HG02870 (cell line): ENCODE results near the gene ERAS.
"Not testable (repeated sequence)": the region's sequence is repeated elsewhere in the genome, so short reads cannot be mapped to it uniquely, and the experiment has no call there.

Experiments
- ATAC-seq: cut with Tn5 transposase; IDR thresholded peaks from one replicate; pipeline ENCODE4 v1.9.1; 2021; ENCODE audit warnings: mild to moderate bottlenecking, moderate library complexity; ENCODE audit not compliant: unreplicated experiment

ERAS gene

DNA sequence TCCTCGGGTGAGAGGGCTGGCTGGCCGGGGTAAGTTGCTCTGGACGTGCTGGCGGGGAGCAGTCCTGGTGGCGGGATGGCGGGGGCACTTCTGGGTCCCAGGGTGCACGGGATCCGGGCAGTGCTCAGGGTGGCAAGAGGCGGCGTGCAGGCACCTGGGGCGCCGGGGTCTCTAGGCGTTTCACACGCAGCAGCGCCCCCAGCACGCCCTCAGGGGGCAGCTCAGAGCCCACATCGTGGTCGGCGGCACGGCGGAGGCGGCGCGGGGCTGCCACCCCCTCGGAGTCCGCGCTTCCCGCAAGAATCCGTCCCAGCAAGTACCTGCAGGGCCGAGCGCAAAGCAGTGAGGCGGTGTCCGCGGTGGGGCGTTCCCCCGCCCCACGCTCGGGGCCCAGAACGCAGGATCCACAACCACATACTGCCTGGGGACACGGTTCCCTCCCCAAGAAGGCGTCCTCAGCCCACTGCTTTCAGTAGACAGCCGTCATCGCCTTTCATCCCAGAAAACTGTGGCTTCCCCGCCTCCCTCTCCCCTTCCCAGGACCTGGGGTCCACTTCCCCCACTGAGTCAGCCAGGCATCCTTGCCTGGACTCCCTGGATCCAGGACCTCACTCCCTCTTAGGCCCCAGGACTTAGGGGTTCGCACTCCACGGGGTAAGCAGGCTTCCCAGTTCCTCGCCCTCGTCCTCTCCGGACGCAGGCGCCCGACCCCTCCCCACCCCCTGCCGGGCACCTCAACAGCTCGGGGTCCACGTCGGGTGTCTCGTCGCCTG is 5.0 kb downstream of the ERAS start:
- no peak for ATAC-seq

GRCh38 chrX:48831909-48832291 is 5.6 kb downstream of the ERAS start:
- ATAC-seq, result no peak

DNA sequence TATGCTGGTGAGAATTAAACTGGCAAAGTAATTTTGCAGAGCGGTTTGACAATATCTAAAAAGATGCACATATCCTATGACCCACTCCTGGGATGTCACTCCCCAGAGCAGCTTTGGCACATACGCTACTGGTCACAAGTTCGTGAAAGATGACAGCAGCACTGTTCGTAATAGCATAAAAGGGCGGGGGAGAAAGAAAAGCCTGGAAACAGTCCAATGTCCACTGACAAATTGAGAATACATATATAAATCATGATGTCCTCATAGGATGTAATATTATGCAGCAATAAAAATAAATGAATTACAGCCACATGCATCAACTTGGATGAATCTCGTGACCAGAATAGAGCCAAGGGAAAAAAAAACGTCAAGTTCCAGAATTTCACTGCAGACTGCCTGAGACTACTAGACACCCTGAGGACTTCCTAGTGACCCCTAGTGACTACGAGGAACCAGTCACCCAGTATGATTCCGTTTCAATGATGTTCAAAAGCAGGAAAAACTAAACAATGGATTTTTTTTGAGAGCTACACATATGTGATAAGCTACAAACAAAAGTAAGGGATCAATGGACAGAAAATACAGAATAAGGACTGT is 7.3 kb downstream of the ERAS start:
- no peak for ATAC-seq

DNA sequence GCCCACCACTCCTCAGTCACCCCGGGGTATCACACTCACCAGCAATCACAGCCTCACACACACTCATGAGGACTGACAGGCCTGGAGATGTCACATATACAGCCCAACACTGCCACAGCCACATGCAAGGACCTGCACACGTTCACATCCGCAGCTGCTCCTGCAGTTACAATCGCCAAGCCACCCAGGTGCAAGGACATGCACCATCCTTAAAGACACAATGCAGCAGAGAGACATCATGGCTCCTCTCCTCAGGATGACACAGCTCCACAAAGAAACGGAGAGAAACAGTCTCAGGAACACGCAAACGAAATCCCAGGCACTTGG is 8.0 kb downstream of the ERAS start:
- ATAC-seq, result no peak

- ATAC-seq, result no peak
Observed at GRCh38 chrX:48835524-48836329, 9.4 kb downstream of the ERAS start, which contains the start of gene PCSK1N. Gene PCSK1N (minus strand): TSS chrX:48835610. CDS start chrX:48835532, 78 bp downstream.

DNA sequence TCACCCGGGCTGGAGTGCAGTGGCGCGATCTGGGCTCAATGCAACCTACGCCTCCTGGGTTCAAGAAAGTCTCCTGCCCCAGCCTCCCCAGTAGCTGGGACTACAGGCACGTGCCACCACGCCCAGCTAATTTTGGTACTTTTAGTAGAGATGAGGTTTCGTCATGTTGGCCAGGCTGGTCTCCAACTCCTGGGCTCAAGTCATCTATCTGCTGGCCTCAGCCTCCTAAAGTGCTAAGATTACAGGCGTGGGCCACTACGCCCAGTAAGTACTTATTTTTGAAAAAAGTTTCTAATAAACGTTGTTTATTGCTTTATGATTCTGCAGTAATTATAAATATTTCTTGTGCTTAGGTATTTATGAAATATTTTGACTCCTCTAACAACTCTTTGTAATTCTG is 13.4 kb downstream of the ERAS start:
- ATAC-seq, result no peak

DNA sequence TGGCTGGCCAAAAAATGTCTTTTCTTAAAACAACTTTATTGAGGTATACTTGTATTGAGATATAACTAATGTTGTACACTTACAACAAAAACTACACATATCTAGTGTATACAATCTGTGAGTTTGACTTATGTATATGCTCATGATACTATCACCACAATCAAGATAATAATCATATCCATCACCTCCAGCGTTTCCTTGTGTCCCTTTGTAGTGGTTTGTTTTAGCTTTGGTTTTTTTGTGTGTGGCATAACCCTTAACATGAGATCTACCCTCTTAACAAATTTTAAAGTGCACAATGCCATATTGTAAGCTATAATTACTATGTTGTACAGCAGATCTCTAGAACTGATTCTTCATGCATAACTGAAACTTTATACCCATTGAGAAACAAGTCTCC is 22.5 kb downstream of the ERAS start:
- no peak for ATAC-seq

- no peak for ATAC-seq
Observed at GRCh38 chrX:48852857-48853256, 26.5 kb downstream of the ERAS start.

DNA sequence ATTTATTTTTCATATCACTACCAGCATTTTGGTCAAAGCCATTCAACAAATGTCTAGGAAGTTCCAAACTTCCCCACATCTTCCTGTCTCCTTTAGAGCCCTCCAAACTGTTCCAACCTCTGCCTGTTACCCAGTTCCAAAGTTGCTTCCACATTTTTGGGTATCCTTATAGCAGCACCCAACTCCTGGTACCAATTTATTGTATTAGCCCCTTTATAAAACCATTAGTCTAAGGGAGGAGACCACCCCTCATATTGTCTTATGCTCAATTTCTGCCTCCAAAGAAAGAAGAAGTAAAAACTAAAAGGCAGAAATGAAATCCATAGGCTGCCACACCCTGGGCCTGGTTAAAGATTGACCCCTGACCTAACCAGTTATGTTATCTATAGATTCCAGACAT is 27.2 kb downstream of the ERAS start:
- not testable (repeated sequence) for ATAC-seq

GRCh38 chrX:48854121-48854804 is 27.9 kb downstream of the ERAS start:
- not testable (repeated sequence) for ATAC-seq

DNA sequence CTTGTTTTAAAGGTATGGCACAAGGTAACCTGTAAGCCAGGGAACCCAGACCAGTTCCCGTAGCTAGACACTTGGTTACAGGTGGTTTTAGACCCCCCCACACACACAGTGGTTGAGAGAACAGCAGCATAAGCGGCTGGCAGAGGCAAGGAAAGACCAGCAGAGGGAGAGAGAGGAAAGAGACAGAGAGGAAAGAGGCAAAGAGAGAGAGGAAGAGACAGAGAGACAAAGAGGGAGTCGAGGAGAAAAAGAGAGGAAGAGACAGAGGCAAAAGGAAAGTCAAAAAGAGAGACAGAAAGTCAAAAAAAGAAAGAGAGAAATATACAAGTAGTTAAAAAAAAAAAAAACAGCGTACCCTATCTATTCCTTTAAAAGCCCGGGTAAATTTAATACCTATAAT is 28.6 kb downstream of the ERAS start:
- ATAC-seq, result no peak

DNA sequence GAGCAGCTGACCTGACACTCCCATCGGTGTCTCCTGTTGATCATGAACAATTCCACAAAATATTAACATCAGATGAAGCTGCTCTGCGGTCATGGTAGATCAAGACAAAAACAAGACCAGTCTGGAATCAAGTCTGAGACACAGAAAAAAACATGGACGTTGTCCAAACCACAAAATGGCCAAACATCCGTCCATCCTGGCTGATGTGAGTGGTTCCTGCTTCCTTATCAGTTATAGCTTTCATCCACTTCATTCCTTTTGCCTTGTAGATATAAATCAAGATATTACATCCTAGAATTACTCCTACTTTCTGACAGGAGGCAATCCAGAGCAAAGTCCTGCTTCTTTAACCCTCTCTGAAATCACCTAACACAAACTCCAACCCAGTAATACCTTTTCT is 37.9 kb downstream of the ERAS start:
- ATAC-seq, result no peak

DNA sequence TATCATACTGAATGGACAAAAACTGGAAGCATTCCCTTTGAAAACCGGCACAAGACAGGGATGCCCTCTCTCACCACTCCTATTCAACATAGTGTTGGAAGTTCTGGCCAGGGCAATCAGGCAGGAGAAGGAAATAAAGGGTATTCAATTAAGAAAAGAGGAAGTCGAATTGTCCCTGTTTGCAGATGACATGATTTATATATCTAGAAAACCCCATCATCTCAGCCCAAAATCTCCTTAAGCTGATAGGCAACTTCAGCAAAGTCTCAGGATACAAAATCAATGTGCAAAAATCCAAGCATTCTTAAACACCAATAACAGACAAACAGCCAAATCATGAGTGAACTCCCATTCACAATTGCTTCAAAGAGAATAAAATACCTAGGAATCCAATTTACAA is 45.7 kb downstream of the ERAS start:
- not testable (repeated sequence) for ATAC-seq

- not testable (repeated sequence) for ATAC-seq
Observed at GRCh38 chrX:48876944-48877343, 50.6 kb downstream of the ERAS start.
